Right lobe of liver (tissue), 6 donors: ENCODE measurements around the gene P2RX3. TPM values are rescaled to one million over a fixed set of nuclear protein-coding genes. Genes with fewer than 3 reads are reported as not detected.

Experiments
- ATAC-seq, 4 donors: fragments of 200-7000 bp; cut with Tn5 transposase; one replicate each; pipeline ENCODE4 v1.9.1; 2020; ENCODE audit warnings: mild to moderate bottlenecking in 4 of 4, moderate library complexity in 4 of 4
- DNase-seq, 3 donors: peaks; one replicate each; pipeline ENCODE4 v3.0.0-alpha.2; 2020
- H3K27ac ChIP-seq, 3 donors: fragments of 200-600 bp; one replicate each; pipeline ENCODE4 v1.8.0; 2022
- H3K27me3 ChIP-seq, 2 donors: fragments of 200-600 bp; one replicate each; pipeline ENCODE4 v1.8.0; 2022
- H3K36me3 ChIP-seq, 4 donors: fragments of 200-600 bp; sonication (generic) in 1 of 4; one replicate each; pipeline versions ENCODE4 v1.5.1 to v1.8.0; 2017 to 2022; ENCODE audit warnings: control low read depth in 1 of 4
- H3K4me1 ChIP-seq, 4 donors: fragments of 200-600 bp; sonication (generic) in 1 of 4; one replicate each; pipeline versions ENCODE4 v1.5.1 to v1.8.0; 2017 to 2022; ENCODE audit warnings: control low read depth in 1 of 4
- H3K4me3 ChIP-seq, 3 donors: fragments of 200-600 bp; one replicate each; pipeline ENCODE4 v1.8.0; 2022
- H3K9me3 ChIP-seq, 4 donors: fragments of 200-600 bp; sonication (generic) in 1 of 4; one replicate each; pipeline versions ENCODE4 v1.5.1 to v1.8.0; 2017 to 2022; ENCODE audit warnings: control low read depth in 1 of 4
- POLR2A ChIP-seq: fragments of 450-650 bp; IDR thresholded peaks from one replicate; pipeline ENCODE4 v1.6.1; 2017; ENCODE audit warnings: antibody characterized with exemption, mild to moderate bottlenecking
- WGBS: methylation state at CpG from one replicate; pipeline ENCODE4 v1.1.6; 2018; ENCODE audit warnings: low coverage, low lambda C conversion rate; ENCODE audit not compliant: insufficient coverage; ENCODE audit errors: missing lambda C conversion rate; 5-methylcytosine and 5-hydroxymethylcytosine counted together
- intact Hi-C, 2 donors: fragments of 100-400 bp; cut with DNase I; formaldehyde crosslinking; loops; one replicate each; pipeline versions ENCODE4 v1.11.2 to v1.14.1; 2022
- total RNA-seq, 6 experiments: library from RNA; depleted of rRNA in 2 of 6; stranded (reverse); fragments of >200 nt in 2 of 6; fragmentation: NEBNext Ultra II Directional in 3 of 6; extraction: Animal tissue kit (Norgen Biotek cat#: 25700) in 3 of 6; gene quantifications; one replicate each; pipeline versions ENCODE4 v1.1.0 to v1.2.4, GENCODE V29; 2016 to 2023
- TF ChIP-seq, protein P1 (sequence below), 4 donors: fragments of 200-600 bp in 3 of 4; fragments of 450-650 bp in 1 of 4; IDR thresholded peaks; one replicate each; pipeline versions ENCODE4 v1.5.1 to v1.8.0; 2016 to 2022; ENCODE audit warnings: antibody characterized with exemption in 4 of 4, mild to moderate bottlenecking in 2 of 4
- donor health status: DM: no; HTN: yes; CAD: no.
- donor health status: DM: no; HTN: no; CAD: no.
- donor health status: DM: no; HTN: no; CAD: no.
- donor health status: DM: no; HTN: yes; CAD: no.
- donor health status: DM: no; HTN: yes; CAD: no.

Gene P2RX3
- total RNA-seq, 6 experiments from 2014 or later, result 0.63 to 2.1 (median 0.77) TPM; not detected in 2

DNA sequence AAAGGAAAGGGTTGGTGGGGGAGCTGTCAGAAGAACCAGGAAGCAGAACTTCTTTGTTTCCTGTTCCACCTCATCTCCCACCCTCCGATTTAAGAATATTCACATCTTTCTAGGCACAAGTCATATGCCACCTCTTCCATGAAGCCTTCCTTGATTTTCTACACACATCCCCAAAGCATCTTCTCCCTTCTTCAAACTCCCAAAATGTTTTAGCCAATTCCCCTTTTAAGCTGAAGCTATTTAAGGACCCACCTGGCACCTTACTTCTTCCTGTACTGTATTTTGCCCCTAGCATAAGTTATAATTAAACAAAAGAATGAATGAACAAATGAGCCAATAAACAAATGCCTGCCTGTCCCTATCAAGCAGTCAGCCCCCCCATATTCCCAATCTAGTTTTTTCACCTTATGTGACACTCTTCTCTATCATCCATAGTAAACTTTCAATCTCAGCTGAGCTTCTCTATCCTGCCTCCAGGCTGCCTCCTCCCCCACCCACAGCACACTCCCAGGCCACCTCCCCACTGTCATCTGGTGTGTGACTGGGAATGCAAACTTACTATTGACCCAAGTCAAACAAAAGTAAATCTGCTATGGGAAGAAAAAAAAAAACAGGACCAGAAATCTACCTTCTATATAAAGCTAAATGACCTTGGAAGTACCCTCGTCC is 17.3 kb upstream of the P2RX3 start:
- Histone ChIP-seq H3K27ac (peak overlapping the region; percentile 70 to 86 (median 73)), H3K9me3 (no peaks in the 10 kb centered on the region), H3K27me3 (no peaks in the 10 kb centered on the region), H3K36me3 (peaks cover 8 to 11% (median 8%) of the 10 kb centered on the region in 4 donors), H3K4me3 (peak overlapping the region; percentile 28 to 73 (median 47)), H3K4me1 (peaks cover 0 to 57% (median 24%) of the 10 kb centered on the region in 4 donors)
- DNase-seq (peak in 1 of 3 donors; percentile 62), ATAC-seq (peak in 3 of 4 donors; percentile 13 to 24 (median 22))
- TF ChIP-seq, protein P1, sequence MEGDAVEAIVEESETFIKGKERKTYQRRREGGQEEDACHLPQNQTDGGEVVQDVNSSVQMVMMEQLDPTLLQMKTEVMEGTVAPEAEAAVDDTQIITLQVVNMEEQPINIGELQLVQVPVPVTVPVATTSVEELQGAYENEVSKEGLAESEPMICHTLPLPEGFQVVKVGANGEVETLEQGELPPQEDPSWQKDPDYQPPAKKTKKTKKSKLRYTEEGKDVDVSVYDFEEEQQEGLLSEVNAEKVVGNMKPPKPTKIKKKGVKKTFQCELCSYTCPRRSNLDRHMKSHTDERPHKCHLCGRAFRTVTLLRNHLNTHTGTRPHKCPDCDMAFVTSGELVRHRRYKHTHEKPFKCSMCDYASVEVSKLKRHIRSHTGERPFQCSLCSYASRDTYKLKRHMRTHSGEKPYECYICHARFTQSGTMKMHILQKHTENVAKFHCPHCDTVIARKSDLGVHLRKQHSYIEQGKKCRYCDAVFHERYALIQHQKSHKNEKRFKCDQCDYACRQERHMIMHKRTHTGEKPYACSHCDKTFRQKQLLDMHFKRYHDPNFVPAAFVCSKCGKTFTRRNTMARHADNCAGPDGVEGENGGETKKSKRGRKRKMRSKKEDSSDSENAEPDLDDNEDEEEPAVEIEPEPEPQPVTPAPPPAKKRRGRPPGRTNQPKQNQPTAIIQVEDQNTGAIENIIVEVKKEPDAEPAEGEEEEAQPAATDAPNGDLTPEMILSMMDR (IDR thresholded peaks at IDR 0.05), result no peak
- no peak for TF ChIP-seq POLR2A
- intact Hi-C loops, result no loop called here
- WGBS, result 50% methylated on average over 2 of the region's 2 CpGs

DNA sequence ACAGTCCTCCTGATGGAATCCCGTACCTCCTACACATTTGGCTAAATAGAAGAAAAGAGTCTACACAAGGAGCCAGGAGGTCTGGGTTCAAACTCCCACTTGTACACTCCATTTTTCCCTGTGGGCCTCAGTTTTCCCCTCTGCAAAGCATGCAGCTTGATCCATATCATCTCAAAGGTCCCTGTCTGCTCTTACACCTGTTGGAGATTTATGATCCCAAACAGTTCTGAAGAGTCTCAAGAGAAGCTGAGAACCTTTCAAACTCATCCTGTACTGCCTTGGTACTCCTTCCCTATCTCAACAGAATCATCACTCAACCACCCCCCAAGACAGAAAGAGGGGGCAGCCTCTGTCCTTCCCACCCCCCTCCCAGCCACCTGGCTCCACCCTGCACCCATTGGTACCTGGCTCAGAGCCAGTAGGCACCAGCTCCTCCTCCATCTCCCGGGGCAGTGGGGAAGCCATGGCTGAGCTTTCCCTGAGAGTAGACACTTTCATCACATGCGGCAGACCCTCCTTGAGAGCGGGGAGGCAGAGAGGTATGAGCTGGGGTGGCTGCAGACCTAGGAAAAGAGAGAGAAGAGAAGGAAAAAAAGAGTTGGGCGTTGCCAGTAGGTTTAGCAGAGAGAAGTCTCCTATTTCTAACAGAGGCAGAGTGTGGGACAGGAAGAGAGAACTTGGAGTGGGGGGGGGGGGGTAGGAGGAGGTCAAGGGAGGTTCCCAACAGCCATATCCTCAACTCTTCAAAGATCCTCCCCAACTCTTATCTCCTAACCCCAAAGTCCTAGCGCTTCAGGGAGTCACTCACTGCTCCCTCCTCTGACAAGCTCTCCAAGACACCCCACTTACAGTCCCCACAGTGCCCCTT is 16.5 kb upstream of the P2RX3 start:
- Histone ChIP-seq H3K36me3 (peaks cover 4 to 12% (median 8%) of the 10 kb centered on the region in 4 donors), H3K27ac (peak overlapping the region; percentile 70 to 86 (median 73)), H3K4me3 (peak overlapping the region; percentile 28 to 73 (median 47)), H3K9me3 (no peaks in the 10 kb centered on the region), H3K27me3 (no peaks in the 10 kb centered on the region), H3K4me1 (peaks cover 0 to 56% (median 25%) of the 10 kb centered on the region in 4 donors)
- TF ChIP-seq, protein P1 (IDR thresholded peaks at IDR 0.05), result no peak
- peak; percentile 11 for TF ChIP-seq POLR2A
- WGBS, result 20% methylated on average over 5 of the region's 6 CpGs
- intact Hi-C loops, result no loop called here
- ATAC-seq, result no peak
- DNase-seq, result peak in 1 of 3 donors; percentile 51

DNA sequence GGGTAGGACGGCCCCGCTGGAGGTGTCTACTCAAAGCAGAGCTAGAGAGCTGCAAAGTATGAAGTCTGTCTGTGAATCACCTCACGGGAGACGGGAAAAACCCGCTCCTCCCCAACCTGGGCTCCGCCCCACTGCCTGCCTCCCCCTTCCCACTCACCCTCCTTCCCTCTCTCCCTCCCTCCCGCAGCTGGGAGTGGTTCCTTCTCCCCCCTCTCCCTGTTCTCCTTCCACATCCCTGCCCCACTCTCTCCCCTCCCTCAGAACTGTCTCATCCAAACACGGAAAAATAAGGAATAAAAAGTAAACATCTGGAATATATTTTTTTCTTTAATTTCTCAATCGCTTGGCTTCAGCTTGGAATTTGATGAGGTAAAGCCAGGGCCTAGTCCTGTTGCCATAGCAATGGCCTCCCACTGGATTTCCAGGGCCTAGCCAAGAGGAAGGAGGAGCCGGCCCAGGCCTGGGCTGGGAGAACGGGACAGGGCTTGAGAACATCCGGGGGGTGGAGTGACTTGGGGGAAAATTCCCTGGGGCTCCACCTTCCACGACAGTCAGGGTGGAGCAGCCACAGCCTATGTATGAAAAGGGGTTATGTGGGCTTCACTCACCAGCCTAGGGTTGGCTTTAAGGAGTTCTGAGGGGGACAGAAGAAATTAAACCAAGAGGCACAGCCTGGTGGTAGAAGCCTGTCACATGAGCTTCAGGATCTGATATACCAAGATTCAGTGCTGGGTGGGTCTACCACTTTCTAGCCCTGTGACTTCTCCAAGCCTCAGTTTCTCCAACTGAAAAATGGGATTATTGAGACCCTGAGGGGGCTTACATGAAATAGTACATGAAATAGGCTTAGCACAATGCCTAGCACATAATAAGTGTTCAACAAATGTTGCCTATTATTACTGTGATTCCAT is 15.6 kb upstream of the P2RX3 start:
- intact Hi-C loops, result no loop called here
- Histone ChIP-seq H3K27me3 (no peaks in the 10 kb centered on the region), H3K9me3 (no peaks in the 10 kb centered on the region), H3K27ac (peak overlapping the region; percentile 73 to 88 (median 73)), H3K4me3 (peak overlapping the region; percentile 28 to 73 (median 47)), H3K36me3 (peaks cover 2 to 12% (median 4%) of the 10 kb centered on the region in 4 donors), H3K4me1 (peaks cover 0 to 56% (median 22%) of the 10 kb centered on the region in 4 donors)
- TF ChIP-seq, protein P1 (IDR thresholded peaks at IDR 0.05), result no peak
- peak; percentile 52 for TF ChIP-seq POLR2A
- 28% methylated on average over 7 of the region's 13 CpGs for WGBS
- peak; percentile 90 to 95 (median 94) for DNase-seq
- ATAC-seq, result peak; percentile 64 to 72 (median 70)
